ENCODE results near the gene TAS2R9. TPM values are rescaled to one million over a fixed set of nuclear protein-coding genes. Genes with fewer than 3 reads are reported as not detected.

Gene TAS2R9
- total RNA-seq, 1 donor: 0.09 TPM

GRCh38 chr12:10759657-10760056, 50.3 kb downstream of the TAS2R9 start:
- H3K4me3 ChIP-seq (ENCODE audit: low read depth, low read length): no peak overlapping the region
- TF ChIP-seq, protein P1, sequence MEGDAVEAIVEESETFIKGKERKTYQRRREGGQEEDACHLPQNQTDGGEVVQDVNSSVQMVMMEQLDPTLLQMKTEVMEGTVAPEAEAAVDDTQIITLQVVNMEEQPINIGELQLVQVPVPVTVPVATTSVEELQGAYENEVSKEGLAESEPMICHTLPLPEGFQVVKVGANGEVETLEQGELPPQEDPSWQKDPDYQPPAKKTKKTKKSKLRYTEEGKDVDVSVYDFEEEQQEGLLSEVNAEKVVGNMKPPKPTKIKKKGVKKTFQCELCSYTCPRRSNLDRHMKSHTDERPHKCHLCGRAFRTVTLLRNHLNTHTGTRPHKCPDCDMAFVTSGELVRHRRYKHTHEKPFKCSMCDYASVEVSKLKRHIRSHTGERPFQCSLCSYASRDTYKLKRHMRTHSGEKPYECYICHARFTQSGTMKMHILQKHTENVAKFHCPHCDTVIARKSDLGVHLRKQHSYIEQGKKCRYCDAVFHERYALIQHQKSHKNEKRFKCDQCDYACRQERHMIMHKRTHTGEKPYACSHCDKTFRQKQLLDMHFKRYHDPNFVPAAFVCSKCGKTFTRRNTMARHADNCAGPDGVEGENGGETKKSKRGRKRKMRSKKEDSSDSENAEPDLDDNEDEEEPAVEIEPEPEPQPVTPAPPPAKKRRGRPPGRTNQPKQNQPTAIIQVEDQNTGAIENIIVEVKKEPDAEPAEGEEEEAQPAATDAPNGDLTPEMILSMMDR (IDR thresholded peaks at IDR 0.05; ENCODE audit: insufficient read depth, low read length): no peak
- no peak for DNase-seq (ENCODE audit: low read depth)

Small RNA genes within 50 kb of the gene (small RNA-seq; reads per million reads assigned to genes)
- gene PRR4: not detected

Other genes starting within 250 kb of the TAS2R9 start
- gene MAGOHB, start 196.6 kb downstream of the TAS2R9 start, total RNA-seq (ENCODE audit: low replicate concordance): 31.7 and 36.6 TPM in 2 replicates
- 0.27 TPM in 1 of 2 replicates, not detected in the other for gene STYK1, start 136.1 kb downstream of the TAS2R9 start, total RNA-seq (ENCODE audit: low replicate concordance)
- 139 and 191 TPM in 2 replicates for gene YBX3, start 86.8 kb downstream of the TAS2R9 start, total RNA-seq (ENCODE audit: low replicate concordance)
- gene TAS2R7, start 7.5 kb downstream of the TAS2R9 start, total RNA-seq (ENCODE audit: low replicate concordance): 0.18 TPM in 1 of 2 replicates, not detected in the other
- gene TAS2R8, start 2.9 kb downstream of the TAS2R9 start, total RNA-seq (ENCODE audit: low replicate concordance): 0.45 TPM in 1 of 2 replicates, not detected in the other
- 2.3 TPM in 1 of 2 replicates, not detected in the other for gene TAS2R10, start 16.2 kb upstream of the TAS2R9 start, total RNA-seq (ENCODE audit: low replicate concordance)
- 3.4 and 7.1 TPM in 2 replicates for gene PRR4, start 39.3 kb upstream of the TAS2R9 start, total RNA-seq (ENCODE audit: low replicate concordance)
- 22.4 and 24.4 TPM in 2 replicates for gene PRH1, start 74.1 kb upstream of the TAS2R9 start, total RNA-seq (ENCODE audit: low replicate concordance)
- gene TAS2R13, start 99.4 kb upstream of the TAS2R9 start, total RNA-seq (ENCODE audit: low replicate concordance): 2.8 and 7.4 TPM in 2 replicates
- gene PRH2, start 119.1 kb upstream of the TAS2R9 start, total RNA-seq (ENCODE audit: low replicate concordance): not detected in 2 replicates
- 4.1 and 5.2 TPM in 2 replicates for gene TAS2R14, start 129.1 kb upstream of the TAS2R9 start, total RNA-seq (ENCODE audit: low replicate concordance)
- gene TAS2R50, start 176.7 kb upstream of the TAS2R9 start, total RNA-seq (ENCODE audit: low replicate concordance): 3.1 and 6.5 TPM in 2 replicates
- gene TAS2R20, start 188.1 kb upstream of the TAS2R9 start, total RNA-seq (ENCODE audit: low replicate concordance): 1.9 and 5.0 TPM in 2 replicates
- gene TAS2R19, start 212.5 kb upstream of the TAS2R9 start, total RNA-seq (ENCODE audit: low replicate concordance): 6.3 and 6.5 TPM in 2 replicates
- 6.2 and 13.6 TPM in 2 replicates for gene TAS2R31, start 221.2 kb upstream of the TAS2R9 start, total RNA-seq (ENCODE audit: low replicate concordance)